GM12864 (cell line): ENCODE results near the gene NR3C2.

Experiments
- DNase-seq: peaks from one replicate; pipeline ENCODE4 v3.0.0-alpha.2; 2011; ENCODE audit warnings: low read depth
- H3K4me3 ChIP-seq: 2 replicates; pipeline ENCODE4 v1.5.1; 2011; ENCODE audit warnings: mild to moderate bottlenecking, low read depth, low read length, control low read depth
- CTCF ChIP-seq: IDR thresholded peaks from 2 replicates; pipeline ENCODE4 v1.5.1; 2011; ENCODE audit warnings: low read depth, mild to moderate bottlenecking, moderate library complexity, low read length, control low read depth, inconsistent platforms; ENCODE audit errors: missing control alignments

Gene NR3C2

GRCh38 chr4:148068065-148068911, 373.9 kb downstream of the NR3C2 start:
- H3K4me3 ChIP-seq = no peak overlapping the region
- no peak for TF ChIP-seq CTCF
- DNase-seq = no peak

GRCh38 chr4:148067301-148067916, 374.8 kb downstream of the NR3C2 start:
- DNase-seq = no peak
- H3K4me3 ChIP-seq = no peak overlapping the region
- no peak for TF ChIP-seq CTCF

GRCh38 chr4:148065075-148065474, 377.1 kb downstream of the NR3C2 start:
- H3K4me3 ChIP-seq = no peak overlapping the region
- DNase-seq = no peak
- TF ChIP-seq CTCF = no peak

- H3K4me3 ChIP-seq = no peak overlapping the region
- no peak for TF ChIP-seq CTCF
- DNase-seq = no peak
Observed at GRCh38 chr4:148064451-148064850, 377.8 kb downstream of the NR3C2 start.

GRCh38 chr4:148062301-148062950, 379.8 kb downstream of the NR3C2 start:
- no peak overlapping the region for H3K4me3 ChIP-seq
- no peak for DNase-seq
- TF ChIP-seq CTCF = no peak

GRCh38 chr4:148061795-148062194, 380.4 kb downstream of the NR3C2 start:
- no peak for TF ChIP-seq CTCF
- no peak for DNase-seq
- no peak overlapping the region for H3K4me3 ChIP-seq
